HEK293T (cell line): ENCODE data around the gene PRPS2.

ENCODE experiments used
- CTCF ChIA-PET: fragments of 350-600 bp; formaldehyde crosslinking; extraction: SDS; loops from one replicate; lab custom pipeline; 2021; ENCODE audit warnings: antibody characterized with exemption, inconsistent platforms; lab: Yijun Ruan, JAX
- POLR2A ChIA-PET: fragments of 350-600 bp; formaldehyde crosslinking; extraction: SDS; loops from one replicate; lab custom pipeline; 2020; ENCODE audit warnings: antibody characterized with exemption, inconsistent platforms; lab: Yijun Ruan, JAX
- DNase-seq: peaks from one replicate; pipeline ENCODE4 v3.0.0; 2012; ENCODE audit warnings: mixed read lengths; ENCODE audit errors: extremely low spot score
- ARNT ChIP-seq: fragments of 450-650 bp; IDR thresholded peaks from 2 replicates; pipeline ENCODE4 v1.6.1; 2017; ENCODE audit warnings: mild to moderate bottlenecking
- BHLHE40 ChIP-seq: fragments of 450-650 bp; IDR thresholded peaks from 2 replicates; pipeline ENCODE4 v1.6.1; 2016; ENCODE audit warnings: mild to moderate bottlenecking, moderate library complexity, borderline replicate concordance
- CTBP1 ChIP-seq: fragments of 450-650 bp; IDR thresholded peaks from 2 replicates; pipeline ENCODE4 v1.6.1; 2016; ENCODE audit warnings: borderline replicate concordance
- ELF4 ChIP-seq: fragments of 450-650 bp; IDR thresholded peaks from 2 replicates; pipeline ENCODE4 v1.6.1; 2017; ENCODE audit warnings: antibody characterized with exemption
- FOXA1 ChIP-seq: fragments of 450-650 bp; IDR thresholded peaks from 2 replicates; pipeline ENCODE4 v1.6.1; 2016; ENCODE audit warnings: mild to moderate bottlenecking
- FOXK2 ChIP-seq: fragments of 450-650 bp; IDR thresholded peaks from 2 replicates; pipeline ENCODE4 v1.6.1; 2016; ENCODE audit warnings: mild to moderate bottlenecking
- FOXM1 ChIP-seq: fragments of 450-650 bp; IDR thresholded peaks from 2 replicates; pipeline ENCODE4 v1.6.1; 2017; ENCODE audit warnings: mild to moderate bottlenecking, borderline replicate concordance
- HDGF ChIP-seq: fragments of 450-650 bp; IDR thresholded peaks from 2 replicates; pipeline ENCODE4 v1.6.1; 2017; ENCODE audit warnings: antibody characterized with exemption, borderline replicate concordance
- L3MBTL2 ChIP-seq: fragments of 450-650 bp; conservative IDR thresholded peaks from 2 replicates; pipeline ENCODE4 v1.6.1; 2016; ENCODE audit warnings: mild to moderate bottlenecking
- LEF1 ChIP-seq: fragments of 450-650 bp; IDR thresholded peaks from 2 replicates; pipeline ENCODE4 v1.6.1; 2017; ENCODE audit warnings: mild to moderate bottlenecking, borderline replicate concordance
- NFRKB ChIP-seq: fragments of 450-650 bp; IDR thresholded peaks from 2 replicates; pipeline ENCODE4 v1.6.1; 2016; ENCODE audit warnings: mild to moderate bottlenecking, moderate library complexity
- PKNOX1 ChIP-seq: fragments of 450-650 bp; IDR thresholded peaks from 2 replicates; pipeline ENCODE4 v1.6.1; 2016
- SP1 ChIP-seq: fragments of 450-650 bp; IDR thresholded peaks from 2 replicates; pipeline ENCODE4 v1.6.1; 2017
- SUZ12 ChIP-seq: fragments of 450-650 bp; IDR thresholded peaks from 2 replicates; pipeline ENCODE4 v1.6.1; 2016; ENCODE audit warnings: mild to moderate bottlenecking
- TARDBP ChIP-seq: fragments of 450-650 bp; IDR thresholded peaks from 2 replicates; pipeline ENCODE4 v1.6.1; 2016
- ZNF384 ChIP-seq: fragments of 450-650 bp; IDR thresholded peaks from 2 replicates; pipeline ENCODE4 v1.6.1; 2016

Gene PRPS2

GRCh38 chrX:12798601-12799000 lies 7.4 kb downstream of the PRPS2 start:
- POLR2A ChIA-PET: no interaction called here
- no peak for DNase-seq
- TF ChIP-seq ARNT (no peak), HDGF (no peak), SP1 (no peak), CTBP1 (no peak), L3MBTL2 (no peak), ZNF384 (no peak), FOXA1 (no peak), FOXM1 (no peak), SUZ12 (no peak), BHLHE40 (no peak), TARDBP (no peak)
- CTCF ChIA-PET: no interaction called here

GRCh38 chrX:12799118-12799517 lies 7.9 kb downstream of the PRPS2 start:
- ChIA-PET POLR2A (no interaction called here), CTCF (no interaction called here)
- no peak for DNase-seq
- no peak for TF ChIP-seq ZNF384
- TF ChIP-seq FOXK2: no peak
- no peak for TF ChIP-seq L3MBTL2
- TF ChIP-seq NFRKB: no peak
- no peak for TF ChIP-seq ARNT
- TF ChIP-seq PKNOX1: no peak
- TF ChIP-seq SP1: no peak
- TF ChIP-seq SUZ12: no peak
- TF ChIP-seq FOXM1: no peak
- TF ChIP-seq CTBP1: no peak
- no peak for TF ChIP-seq HDGF
- no peak for TF ChIP-seq BHLHE40
- TF ChIP-seq TARDBP: no peak
- no peak for TF ChIP-seq ELF4
- no peak for TF ChIP-seq LEF1
- TF ChIP-seq FOXA1: no peak

GRCh38 chrX:12802741-12803140 lies 11.5 kb downstream of the PRPS2 start:
- DNase-seq: no peak
- ChIA-PET POLR2A (interaction anchor here (1.5 kb wide), 1 partner anchor 10 kb away, joined by 3 read pairs; no protein-coding TSS in a partner anchor), CTCF (interaction anchor here (0.7 kb wide), 1 partner anchor 29 kb away, joined by 3 read pairs; no protein-coding TSS in a partner anchor)
- no peak for TF ChIP-seq L3MBTL2
- no peak for TF ChIP-seq ARNT

GRCh38 chrX:12804655-12805054 lies 13.4 kb downstream of the PRPS2 start:
- ChIA-PET CTCF (interaction anchor here (0.9 kb wide), 1 partner anchor 10 kb away, joined by 4 read pairs; no protein-coding TSS in a partner anchor), POLR2A (interaction anchor here (1.1 kb wide), 1 partner anchor 14 kb away, joined by 3 read pairs; the partner anchor contains the start of gene PRPS2)
- DNase-seq: no peak
- TF ChIP-seq ZNF384 (no peak), ARNT (no peak), L3MBTL2 (no peak), FOXA1 (no peak), TARDBP (no peak), BHLHE40 (no peak), FOXK2 (no peak), SP1 (no peak), ELF4 (no peak), FOXM1 (no peak), CTBP1 (no peak)

- CTCF ChIA-PET: interaction anchor here (0.9 kb wide), 1 partner anchor 9 kb away, joined by 4 read pairs; no protein-coding TSS in a partner anchor
- POLR2A ChIA-PET: no interaction called here
- TF ChIP-seq TARDBP: no peak
- no peak for TF ChIP-seq L3MBTL2
- no peak for TF ChIP-seq FOXA1
- TF ChIP-seq FOXM1: no peak
- no peak for TF ChIP-seq SUZ12
- TF ChIP-seq SP1: no peak
- TF ChIP-seq NFRKB: no peak
- TF ChIP-seq FOXK2: no peak
- no peak for TF ChIP-seq PKNOX1
- TF ChIP-seq ELF4: no peak
- no peak for TF ChIP-seq HDGF
- TF ChIP-seq LEF1: no peak
- TF ChIP-seq BHLHE40: no peak
- TF ChIP-seq CTBP1: no peak
- no peak for TF ChIP-seq ZNF384
- no peak for TF ChIP-seq ARNT
- no peak for DNase-seq
Measured at GRCh38 chrX:12805333-12805732, 14.1 kb downstream of the PRPS2 start.

GRCh38 chrX:12811658-12812057 lies 20.4 kb downstream of the PRPS2 start:
- ChIA-PET POLR2A (no interaction called here), CTCF (no interaction called here)
- no peak for DNase-seq
- no peak for TF ChIP-seq SUZ12
- TF ChIP-seq PKNOX1: no peak
- no peak for TF ChIP-seq ELF4
- no peak for TF ChIP-seq NFRKB
- TF ChIP-seq CTBP1: no peak
- no peak for TF ChIP-seq TARDBP
- TF ChIP-seq BHLHE40: no peak
- no peak for TF ChIP-seq FOXM1
- no peak for TF ChIP-seq LEF1
- no peak for TF ChIP-seq ZNF384
- no peak for TF ChIP-seq L3MBTL2
- TF ChIP-seq ARNT: no peak
